ENCODE results near the gene CA10. TPM values are rescaled to one million over a fixed set of nuclear protein-coding genes. Genes with fewer than 3 reads are reported as not detected.

CA10 gene
- total RNA-seq, 1 experiment from 2014 or later: not detected

DNA sequence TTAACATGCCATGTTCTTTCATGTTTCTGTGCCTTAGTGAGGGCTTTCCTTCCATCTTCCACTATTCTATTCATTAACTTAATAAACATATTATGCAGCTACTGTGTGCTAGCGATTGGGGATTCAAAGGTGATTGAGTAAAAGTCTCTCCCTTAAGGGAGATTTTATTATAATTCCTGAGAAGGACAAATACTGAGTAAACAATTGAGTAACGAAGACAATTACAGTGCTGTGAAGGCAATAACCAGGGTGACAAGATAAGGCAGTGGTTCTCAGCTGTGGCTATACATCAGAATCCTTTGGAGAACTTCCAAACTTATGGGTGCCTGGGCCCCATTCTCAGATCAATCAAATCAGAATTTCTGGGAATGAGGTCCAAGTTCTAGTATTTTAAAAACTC lies 353.3 kb downstream of the CA10 start:
- Histone ChIP-seq H3K4me3 (no peak overlapping the region), H3K27me3 (0 out of 2 replicates have a peak, but pooled peaks cover 2% of the 10 kb centered on the region), H3K9me3 (no peaks in the 10 kb centered on the region), H3K36me3 (no peaks in the 10 kb centered on the region)
- DNase-seq: no peak

DNA sequence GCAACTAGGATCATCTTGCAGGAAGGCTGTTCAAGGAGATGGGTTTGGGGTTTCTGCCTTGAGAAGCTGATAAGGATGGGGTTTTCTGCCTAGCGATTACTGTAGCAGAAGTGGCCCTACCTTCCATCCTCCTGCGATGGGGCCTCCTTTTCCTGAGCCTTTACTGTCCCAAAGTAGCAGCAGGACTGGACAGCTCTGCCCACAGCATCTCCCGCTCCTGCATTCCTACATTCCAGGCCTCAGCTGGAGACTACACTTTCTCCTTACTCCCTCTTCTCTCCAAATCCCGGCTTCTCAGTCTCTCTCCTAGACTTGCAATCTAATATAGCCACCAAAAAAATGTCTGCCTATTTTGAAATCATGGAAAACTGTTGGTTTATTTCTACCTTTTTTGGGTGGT lies 355.4 kb downstream of the CA10 start:
- Histone ChIP-seq H3K36me3 (no peaks in the 10 kb centered on the region), H3K27me3 (no peaks in the 10 kb centered on the region), H3K4me3 (no peak overlapping the region), H3K9me3 (no peaks in the 10 kb centered on the region)
- DNase-seq: no peak

DNA sequence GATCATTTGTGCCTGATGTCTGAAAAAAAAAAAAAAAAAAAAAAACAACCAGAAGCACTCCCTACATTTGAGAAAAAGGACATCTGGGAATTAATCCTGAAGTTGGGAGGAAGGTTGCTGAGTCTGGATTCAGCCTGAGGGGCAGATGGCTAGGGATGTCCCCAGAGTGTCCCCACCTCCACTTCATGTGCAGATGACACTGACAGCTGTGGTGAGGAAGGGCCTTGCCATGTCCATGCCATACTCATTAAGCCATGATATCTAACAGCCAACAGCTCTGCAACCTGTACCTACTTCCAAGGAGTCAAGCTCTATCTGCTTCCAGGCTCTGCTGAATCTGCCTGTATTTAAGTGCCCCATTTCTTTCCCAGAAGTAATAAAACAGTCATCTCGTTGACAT lies 356.0 kb downstream of the CA10 start:
- H3K27me3 ChIP-seq: no peaks in the 10 kb centered on the region
- H3K36me3 ChIP-seq: no peaks in the 10 kb centered on the region
- no peak for DNase-seq

DNA sequence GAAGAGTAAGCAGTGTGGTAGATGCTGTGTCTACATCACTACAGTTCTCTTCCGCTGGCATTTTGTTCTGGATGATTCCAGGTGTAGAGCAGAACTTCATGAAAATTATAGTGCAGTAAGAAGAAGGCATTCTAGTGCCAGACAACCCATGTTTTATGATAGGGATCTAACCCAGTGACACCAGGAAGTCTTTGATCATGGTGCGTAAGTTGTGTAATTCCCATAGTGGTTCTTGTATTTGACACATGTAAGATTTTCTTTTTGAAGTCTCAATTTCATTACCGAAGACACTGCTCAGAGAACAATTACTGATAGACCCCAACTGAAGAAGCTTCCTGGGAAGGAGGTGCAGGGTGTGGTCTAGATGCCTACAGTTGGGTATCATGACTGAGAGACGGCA lies 356.9 kb downstream of the CA10 start:
- no peaks in the 10 kb centered on the region for H3K27me3 ChIP-seq
- H3K36me3 ChIP-seq: no peaks in the 10 kb centered on the region
- no peaks in the 10 kb centered on the region for H3K9me3 ChIP-seq
- DNase-seq: no peak
- H3K4me3 ChIP-seq: no peak overlapping the region

More for the DNA sequence above, 356.0 kb downstream of the CA10 start:
- no peaks in the 10 kb centered on the region for H3K9me3 ChIP-seq
- no peak overlapping the region for H3K4me3 ChIP-seq

DNA sequence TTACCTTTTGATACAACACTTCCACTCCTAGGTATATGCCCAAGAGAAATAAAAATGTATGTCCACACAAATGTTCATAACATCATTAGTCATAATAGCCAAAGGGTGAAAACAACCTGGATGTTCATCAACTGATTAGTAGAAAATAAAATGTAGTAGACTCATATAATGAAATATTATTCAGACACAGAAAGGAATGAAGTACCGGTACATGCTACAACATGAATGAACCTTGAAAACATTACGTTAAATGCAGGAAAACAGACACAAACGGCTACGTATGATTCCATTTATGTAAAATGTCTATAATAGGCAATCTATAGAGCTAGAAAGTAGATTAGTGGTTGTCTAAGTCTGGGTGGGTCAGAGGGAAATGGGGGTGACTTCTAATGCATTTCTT lies 358.5 kb downstream of the CA10 start:
- Histone ChIP-seq H3K4me3 (no peak overlapping the region), H3K9me3 (no peaks in the 10 kb centered on the region), H3K27me3 (no peaks in the 10 kb centered on the region), H3K36me3 (no peaks in the 10 kb centered on the region)
- DNase-seq: no peak

DNA sequence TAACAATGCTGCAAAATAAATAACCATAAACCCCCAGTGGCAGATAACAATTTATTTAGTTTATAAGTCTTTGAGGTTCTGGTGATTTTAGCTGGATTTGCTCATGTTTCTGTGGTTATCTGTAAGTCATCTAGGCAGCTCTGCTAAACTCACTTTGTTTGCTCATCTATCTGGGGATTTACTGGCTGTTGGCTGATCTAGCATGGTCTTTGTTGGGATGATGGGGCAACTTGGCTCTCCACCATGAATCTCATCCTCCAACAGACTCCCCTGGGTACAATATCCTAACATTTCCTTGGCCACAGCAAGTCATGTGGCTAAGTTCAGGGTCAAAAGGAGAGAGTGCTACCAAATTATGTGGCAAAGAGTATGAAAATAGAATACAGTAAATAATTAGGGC lies 359.3 kb downstream of the CA10 start:
- H3K36me3 ChIP-seq: no peaks in the 10 kb centered on the region
- DNase-seq: no peak
- H3K9me3 ChIP-seq: no peaks in the 10 kb centered on the region
- H3K4me3 ChIP-seq: no peak overlapping the region
- H3K27me3 ChIP-seq: no peaks in the 10 kb centered on the region

DNA sequence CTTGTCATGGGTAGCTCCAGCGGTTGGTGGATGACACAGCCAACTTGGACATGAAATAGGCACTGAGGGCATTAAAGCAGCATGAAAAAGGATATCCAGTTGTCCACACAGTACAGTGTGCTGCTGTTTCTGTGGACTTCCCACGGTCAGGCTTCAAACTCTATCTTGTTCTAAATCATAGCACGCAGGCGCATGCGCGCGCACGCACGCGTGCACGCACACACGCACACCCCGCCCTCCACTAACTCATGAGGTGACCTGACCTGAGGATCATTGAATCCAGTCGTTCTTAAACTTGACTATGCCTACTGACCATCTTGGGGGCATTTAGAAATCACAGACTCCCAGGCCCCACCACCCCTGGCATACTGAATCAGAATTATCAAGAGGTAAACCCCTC lies 361.4 kb downstream of the CA10 start:
- DNase-seq: no peak
- Histone ChIP-seq H3K27me3 (no peaks in the 10 kb centered on the region), H3K9me3 (no peaks in the 10 kb centered on the region), H3K36me3 (no peaks in the 10 kb centered on the region), H3K4me3 (no peak overlapping the region)

DNA sequence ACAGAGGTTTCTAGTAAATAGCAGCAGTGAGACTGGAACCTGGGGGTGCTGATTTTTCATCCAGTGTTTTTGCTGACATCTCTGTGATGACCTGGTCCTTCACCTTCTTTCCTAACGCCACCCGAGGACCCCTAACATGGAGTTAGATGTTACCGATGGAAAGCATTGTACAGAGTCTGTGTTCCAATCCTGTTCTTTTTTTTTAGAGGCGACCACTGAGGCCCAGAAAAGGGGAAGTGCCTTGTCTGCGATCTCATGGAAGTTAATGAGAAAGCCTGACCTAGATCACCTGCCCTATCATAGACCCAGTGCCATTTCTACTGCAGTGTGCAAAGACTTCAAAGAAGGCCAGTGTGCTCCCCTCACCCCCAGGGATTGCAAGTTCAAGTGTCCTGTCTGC lies 362.5 kb downstream of the CA10 start:
- no peak for DNase-seq
- Histone ChIP-seq H3K36me3 (no peaks in the 10 kb centered on the region), H3K4me3 (no peak overlapping the region), H3K9me3 (no peaks in the 10 kb centered on the region), H3K27me3 (no peaks in the 10 kb centered on the region)

DNA sequence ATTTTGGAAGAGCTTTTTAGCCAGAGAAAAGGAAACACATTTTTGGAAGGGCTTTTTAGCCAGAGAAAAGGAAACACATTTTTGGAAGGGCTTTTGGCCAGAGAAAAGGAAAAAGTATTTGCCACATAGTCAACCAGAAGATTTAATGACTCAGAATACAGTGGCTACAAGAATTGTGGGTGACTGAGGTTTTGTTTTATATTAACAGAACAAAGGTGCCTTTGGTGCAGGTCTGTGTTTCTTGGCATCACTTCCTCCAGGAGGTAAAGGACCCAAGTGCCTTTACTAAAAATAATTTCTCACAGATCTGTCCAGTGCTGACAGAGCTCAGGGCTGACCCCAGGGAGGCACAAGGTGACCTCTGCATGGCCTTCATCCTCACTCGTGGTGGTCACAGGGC lies 363.1 kb downstream of the CA10 start:
- H3K27me3 ChIP-seq: no peaks in the 10 kb centered on the region
- no peaks in the 10 kb centered on the region for H3K9me3 ChIP-seq
- H3K36me3 ChIP-seq: no peaks in the 10 kb centered on the region
- no peak overlapping the region for H3K4me3 ChIP-seq
- no peak for DNase-seq

DNA sequence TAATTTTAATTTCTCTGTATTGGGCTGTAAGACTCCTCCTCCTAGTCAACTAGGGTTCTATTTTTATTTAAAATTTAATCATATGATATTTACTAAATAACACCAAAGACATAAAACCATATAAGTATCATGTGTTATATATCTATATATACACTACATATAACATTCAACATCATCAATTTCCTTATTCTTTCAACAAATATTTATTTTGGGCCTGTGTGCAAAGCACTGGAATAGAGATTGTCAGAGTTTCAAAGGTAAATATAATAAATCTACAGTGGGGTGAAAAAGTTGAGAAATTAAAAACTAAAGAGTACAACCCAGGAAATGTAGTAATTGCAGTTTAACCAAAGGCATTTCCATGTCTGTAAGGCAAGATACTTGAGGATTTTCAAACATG lies 364.0 kb downstream of the CA10 start:
- Histone ChIP-seq H3K9me3 (no peaks in the 10 kb centered on the region), H3K27me3 (no peaks in the 10 kb centered on the region), H3K4me3 (no peak overlapping the region), H3K36me3 (no peaks in the 10 kb centered on the region)
- no peak for DNase-seq

DNA sequence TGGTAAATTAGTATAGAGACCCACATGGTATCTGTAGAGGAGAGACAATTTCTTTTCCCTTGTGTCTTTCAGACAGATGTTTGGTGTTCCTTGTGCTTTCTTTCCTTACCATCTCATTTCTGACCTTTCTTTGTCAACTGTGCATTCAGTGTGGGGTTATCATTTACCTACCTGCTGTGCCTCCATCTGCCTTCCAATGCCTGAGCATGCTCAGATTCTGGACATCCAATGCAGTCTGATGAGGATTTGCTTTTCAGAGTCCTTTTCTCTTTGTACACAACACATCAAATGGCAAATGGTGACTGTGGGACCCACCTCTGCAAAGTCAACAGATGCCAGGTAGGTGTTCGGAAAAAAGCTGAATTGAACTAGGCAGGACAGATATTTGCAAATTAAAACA lies 364.8 kb downstream of the CA10 start:
- H3K9me3 ChIP-seq: no peaks in the 10 kb centered on the region
- DNase-seq: no peak
- H3K36me3 ChIP-seq: no peaks in the 10 kb centered on the region
- H3K27me3 ChIP-seq: no peaks in the 10 kb centered on the region
- H3K4me3 ChIP-seq: no peak overlapping the region

DNA sequence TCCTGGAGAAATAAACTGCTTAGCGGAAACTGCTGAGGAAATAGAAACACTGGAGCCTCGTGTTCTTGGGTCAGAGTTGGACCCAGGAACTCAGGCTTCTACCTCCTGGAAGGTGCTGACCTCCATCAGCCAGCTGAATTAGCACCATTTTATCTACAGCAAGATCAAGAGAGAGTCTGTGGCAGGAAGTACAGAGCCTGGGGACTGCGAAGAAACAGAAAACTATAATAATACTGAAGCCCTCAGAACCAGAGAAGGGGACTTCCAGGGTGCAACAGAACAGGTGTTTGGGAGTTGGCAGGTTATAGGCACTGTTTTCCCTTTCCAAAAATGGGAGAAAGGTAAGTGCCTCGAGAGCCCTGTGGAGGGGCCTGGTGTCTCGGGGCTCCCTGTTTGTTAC lies 379.7 kb downstream of the CA10 start:
- no peaks in the 10 kb centered on the region for H3K9me3 ChIP-seq
- H3K4me3 ChIP-seq: no peak overlapping the region
- no peaks in the 10 kb centered on the region for H3K36me3 ChIP-seq
- H3K27me3 ChIP-seq: 0 out of 2 replicates have a peak, but pooled peaks cover 3% of the 10 kb centered on the region
- DNase-seq: no peak

DNA sequence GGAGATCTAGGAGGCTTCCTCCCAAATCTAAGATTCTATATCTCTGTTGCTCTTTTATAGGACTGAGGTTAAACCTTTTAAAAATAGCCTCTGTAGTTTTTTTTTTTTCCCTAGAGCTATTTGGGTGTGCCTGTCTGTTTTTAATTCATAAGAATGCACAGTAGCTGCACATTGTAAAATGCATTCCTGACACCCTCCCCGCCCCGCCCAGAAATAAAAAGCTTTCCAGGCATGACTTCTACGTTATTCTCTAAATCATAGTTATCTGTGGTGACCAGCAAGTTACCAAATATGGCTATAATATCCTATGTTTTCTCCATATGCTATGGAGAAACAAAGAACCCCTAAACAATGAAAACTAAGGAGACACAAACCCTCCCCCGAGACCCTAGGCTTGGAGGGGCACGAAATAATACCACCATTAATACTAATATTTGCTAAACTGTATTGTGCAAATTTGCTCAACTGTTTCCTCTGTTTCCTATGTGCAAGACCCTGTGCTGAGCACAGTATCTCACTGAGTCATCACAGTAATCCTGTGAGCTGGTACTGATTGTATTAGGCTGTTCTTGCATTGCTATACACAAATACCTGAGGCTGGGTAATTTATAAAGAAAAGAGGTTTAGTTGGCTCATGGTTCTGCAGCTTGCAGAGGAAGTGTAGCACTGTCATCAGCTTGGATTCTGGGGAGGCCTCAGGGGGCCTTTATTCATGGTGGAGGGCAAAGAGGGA lies 388.3 kb downstream of the CA10 start:
- no peaks in the 10 kb centered on the region; the same call in 1 of the 2 replicates for H3K27me3 ChIP-seq
- no peaks in the 10 kb centered on the region for H3K36me3 ChIP-seq
- no peak for DNase-seq
- H3K4me3 ChIP-seq: no peak overlapping the region
- H3K9me3 ChIP-seq: no peaks in the 10 kb centered on the region

DNA sequence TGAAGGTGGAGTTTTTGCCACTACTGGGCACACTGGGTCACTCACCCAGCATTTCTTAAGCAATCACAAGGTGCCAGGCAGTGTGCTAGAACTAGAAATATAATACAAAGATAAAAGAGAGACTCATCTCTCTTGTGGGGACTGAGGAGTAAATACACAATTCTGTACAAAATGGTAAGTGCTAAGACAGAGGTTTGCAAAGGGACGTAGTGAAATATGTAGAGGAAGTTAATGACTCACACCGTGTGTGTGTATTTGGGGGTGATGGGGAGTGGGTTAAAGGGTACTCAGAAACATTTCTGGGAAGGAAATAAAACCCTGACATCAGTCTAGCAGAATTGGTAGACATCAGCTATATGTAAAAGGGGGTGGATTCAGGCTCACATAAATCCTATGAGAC lies 389.3 kb downstream of the CA10 start:
- H3K27me3 ChIP-seq: no peaks in the 10 kb centered on the region; the same call in 1 of the 2 replicates
- no peaks in the 10 kb centered on the region for H3K9me3 ChIP-seq
- H3K4me3 ChIP-seq: no peak overlapping the region
- no peak for DNase-seq
- no peaks in the 10 kb centered on the region for H3K36me3 ChIP-seq

DNA sequence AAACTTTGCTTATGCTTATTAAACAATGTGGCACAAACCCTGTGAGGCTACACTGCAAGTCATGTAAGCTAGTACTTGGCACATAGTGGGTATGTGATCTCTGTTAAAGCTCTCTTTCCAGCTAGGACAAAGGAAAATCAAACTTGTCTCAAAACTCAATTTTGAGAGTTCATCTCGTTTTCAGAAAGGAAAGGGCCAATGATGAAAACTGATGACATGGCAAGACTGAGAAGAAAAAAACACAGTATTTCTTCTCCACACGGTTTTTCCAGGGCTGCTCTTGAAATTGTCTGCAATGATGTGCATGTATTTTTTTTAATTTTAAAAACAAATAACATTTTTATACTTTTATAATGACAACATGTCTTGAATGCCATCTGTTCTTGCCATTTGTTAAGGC lies 389.8 kb downstream of the CA10 start:
- no peak overlapping the region for H3K4me3 ChIP-seq
- H3K9me3 ChIP-seq: no peaks in the 10 kb centered on the region
- no peaks in the 10 kb centered on the region for H3K36me3 ChIP-seq
- no peak for DNase-seq
- no peaks in the 10 kb centered on the region; the same call in 1 of the 2 replicates for H3K27me3 ChIP-seq

DNA sequence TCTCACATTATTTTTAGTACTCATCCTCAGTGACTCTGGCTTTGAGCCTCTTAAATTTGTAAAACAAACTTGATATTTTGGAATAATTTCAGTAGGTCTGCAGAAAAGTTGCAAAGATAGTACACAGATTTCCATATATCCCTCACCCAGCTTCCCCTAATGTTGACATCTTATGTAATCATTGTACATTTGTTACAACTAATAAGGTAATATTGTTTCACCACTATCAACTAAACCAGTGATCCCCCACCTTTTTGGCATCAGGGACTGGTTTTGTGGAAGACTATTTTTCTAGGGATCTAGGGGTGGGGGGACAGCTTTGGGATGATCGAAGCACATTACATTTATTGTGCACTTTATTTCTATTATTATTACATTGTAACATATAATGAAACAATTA lies 391.2 kb downstream of the CA10 start:
- no peaks in the 10 kb centered on the region for H3K36me3 ChIP-seq
- no peak for DNase-seq

DNA sequence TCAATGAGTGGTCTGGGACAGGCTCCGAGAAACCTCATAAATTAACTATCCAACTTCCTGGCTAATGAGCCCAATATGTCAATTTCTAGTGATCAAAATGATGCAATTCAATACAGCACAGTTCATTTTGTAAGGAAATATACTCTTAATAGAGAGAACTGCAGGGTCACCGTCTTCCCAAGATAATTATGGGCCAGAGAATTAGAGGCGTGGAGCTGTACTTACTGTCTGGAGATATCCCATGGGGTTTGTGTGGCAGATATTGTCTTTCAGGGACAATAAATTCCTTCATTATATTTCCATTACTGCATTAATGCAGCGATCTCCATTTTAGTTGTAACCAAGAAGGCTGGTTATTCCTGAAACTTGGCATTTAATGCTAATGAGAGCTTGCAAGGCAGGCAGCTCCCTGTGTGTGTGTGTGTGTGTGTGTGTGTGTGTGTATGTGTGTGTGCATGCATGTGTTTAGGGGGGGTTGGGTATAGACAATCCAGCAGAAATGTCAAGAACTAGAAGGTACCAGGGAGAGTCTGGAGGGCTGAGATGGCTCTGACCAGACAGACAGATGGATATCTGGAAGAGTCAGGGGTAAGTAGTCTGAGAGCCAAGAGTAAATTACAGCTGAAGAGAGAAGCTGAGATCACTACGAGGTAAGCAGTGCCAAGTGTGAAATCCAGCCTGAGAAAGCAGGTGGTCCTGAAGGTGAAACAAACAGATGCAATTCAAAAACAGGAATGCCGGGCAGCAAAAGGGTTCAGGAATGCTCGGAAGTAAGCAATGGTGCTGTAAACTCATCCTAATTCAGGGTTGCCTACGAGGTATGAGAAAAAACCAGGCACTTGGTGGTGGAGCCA lies 393.0 kb downstream of the CA10 start:
- Histone ChIP-seq H3K27me3 (peaks cover 3% of the 10 kb centered on the region; the same call in 1 of the 2 replicates), H3K9me3 (no peaks in the 10 kb centered on the region), H3K36me3 (no peaks in the 10 kb centered on the region), H3K4me3 (no peak overlapping the region)
- DNase-seq: no peak

More for the DNA sequence above, 391.2 kb downstream of the CA10 start:
- Histone ChIP-seq H3K4me3 (no peak overlapping the region), H3K27me3 (peaks cover 3% of the 10 kb centered on the region; the same call in 1 of the 2 replicates), H3K9me3 (no peaks in the 10 kb centered on the region)
